H1 (cell line): ENCODE results near the gene ALPI. TPM values are rescaled to one million over a fixed set of nuclear protein-coding genes. Genes with fewer than 3 reads are reported as not detected.
A peak's percentile ranks its signal among the peaks of the same experiment; 100 is the strongest.

Experiments
- BACH1 ChIP-seq: IDR thresholded peaks from 2 replicates; pipeline ENCODE4 v1.6.1; 2012; ENCODE audit warnings: low read length, improper control_type of control experiment
- MAFK ChIP-seq: IDR thresholded peaks from 2 replicates; pipeline ENCODE4 v1.6.1; 2012; ENCODE audit warnings: low read depth, mild to moderate bottlenecking, improper control_type of control experiment, low read length
- RBBP5 ChIP-seq: IDR thresholded peaks from 2 replicates; pipeline ENCODE4 v1.7.1; 2012; ENCODE audit warnings: low read depth, mild to moderate bottlenecking, inconsistent platforms, low read length, moderate library complexity, borderline replicate concordance
- SRF ChIP-seq: IDR thresholded peaks from 2 replicates; pipeline ENCODE4 v1.6.1; 2011; ENCODE audit warnings: mild to moderate bottlenecking, low read depth, low read length, moderate library complexity
- polyA plus RNA-seq, 7 experiments: library from polyadenylated mRNA; depleted of rRNA in 3 of 7; stranded (reverse) in 5 of 7; unstranded in 2 of 7; fragments of >200 nt in 5 of 7; fragments of 200-250 nt in 2 of 7; gene quantifications; 1 replicate in 5 of 7; 2 replicates in 1 of 7; 4 replicates in 1 of 7; pipeline versions ENCODE4 v1.2.1 to v1.2.3, GENCODE V29; 2011 to 2013; ENCODE audit warnings: missing spikeins in 2 of 7, mixed read lengths in 2 of 7
- total RNA-seq: library from RNA; stranded (reverse); fragmentation: NEBNext Ultra II Directional; extraction: Animal tissue kit (Norgen Biotek cat#: 25700); gene quantifications from 2 replicates; pipeline ENCODE4 v1.2.1, GENCODE V29; 2021
- TF ChIP-seq, protein P1 (sequence below): IDR thresholded peaks from 2 replicates; pipeline ENCODE4 v1.6.1; 2012; ENCODE audit warnings: inconsistent platforms
- TF ChIP-seq, protein P2 (sequence below), 3 experiments: IDR thresholded peaks; 1 replicate in 2 of 3; 2 replicates in 1 of 3; pipeline versions ENCODE4 v1.5.1 to v1.6.1; 2011; ENCODE audit warnings: low read length in 3 of 3, mild to moderate bottlenecking in 3 of 3, inconsistent platforms in 2 of 3, low read depth in 1 of 3, moderate library complexity in 1 of 3; ENCODE audit not compliant: insufficient read depth in 1 of 3; ENCODE audit errors: control extremely low read depth in 1 of 3
- TF ChIP-seq, protein P3 (sequence below): fragments of 300-600 bp; sonication (generic); IDR thresholded peaks from 2 replicates; pipeline ENCODE4 v1.7.1; 2012; ENCODE audit warnings: low read length, moderate library complexity, mild to moderate bottlenecking, inconsistent platforms; ENCODE audit not compliant: insufficient replicate concordance

ALPI gene
- total and polyA plus RNA-seq, 2 of the 8 experiments (the other 6 are each of a cell fraction or from before 2014, with no cell fraction given), result not detected

DNA sequence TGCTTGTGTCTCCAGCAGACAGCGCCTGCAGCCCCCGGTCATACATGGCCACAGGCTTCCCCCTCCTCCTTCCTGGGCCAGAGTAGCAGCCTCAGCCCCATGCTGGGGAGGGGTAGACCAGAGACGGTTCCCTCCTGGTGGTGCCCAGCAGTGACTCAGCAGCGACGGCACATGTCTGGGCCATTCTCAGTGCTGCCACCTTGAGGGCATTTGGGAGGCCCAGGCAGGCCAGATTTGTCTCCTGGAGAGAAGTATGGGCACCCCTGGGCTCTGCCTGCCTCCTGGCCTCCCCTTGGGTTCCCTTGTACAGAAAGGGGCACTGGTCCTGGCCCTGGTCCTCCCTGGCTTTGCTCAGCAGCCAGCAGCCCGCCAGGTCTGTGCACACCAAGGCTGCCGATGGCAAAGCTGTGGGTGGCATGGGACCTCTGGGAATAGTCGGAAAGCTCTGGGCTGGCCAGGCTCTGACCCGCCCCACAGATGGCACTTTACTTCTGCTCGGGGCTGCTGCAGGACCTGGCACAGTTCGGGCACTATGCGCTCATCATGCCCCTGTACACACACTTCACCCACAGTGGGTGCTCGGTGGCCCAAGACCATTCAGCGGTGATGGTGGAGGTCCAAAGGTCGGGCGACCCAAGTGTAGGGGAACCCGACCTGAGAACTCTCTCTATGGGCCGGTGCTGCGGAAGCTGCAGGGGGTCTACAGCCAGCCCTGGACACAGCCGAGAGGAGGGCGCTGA is 11.4 kb upstream of the ALPI start (continued):
- TF ChIP-seq MAFK (peak; percentile 91; the same call in 1 of the 2 replicates), BACH1 (peak; percentile 94), SRF (no peak), RBBP5 (no peak)
- TF ChIP-seq, protein P1, sequence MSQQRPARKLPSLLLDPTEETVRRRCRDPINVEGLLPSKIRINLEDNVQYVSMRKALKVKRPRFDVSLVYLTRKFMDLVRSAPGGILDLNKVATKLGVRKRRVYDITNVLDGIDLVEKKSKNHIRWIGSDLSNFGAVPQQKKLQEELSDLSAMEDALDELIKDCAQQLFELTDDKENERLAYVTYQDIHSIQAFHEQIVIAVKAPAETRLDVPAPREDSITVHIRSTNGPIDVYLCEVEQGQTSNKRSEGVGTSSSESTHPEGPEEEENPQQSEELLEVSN, result peak; percentile 67
- TF ChIP-seq, protein P2, sequence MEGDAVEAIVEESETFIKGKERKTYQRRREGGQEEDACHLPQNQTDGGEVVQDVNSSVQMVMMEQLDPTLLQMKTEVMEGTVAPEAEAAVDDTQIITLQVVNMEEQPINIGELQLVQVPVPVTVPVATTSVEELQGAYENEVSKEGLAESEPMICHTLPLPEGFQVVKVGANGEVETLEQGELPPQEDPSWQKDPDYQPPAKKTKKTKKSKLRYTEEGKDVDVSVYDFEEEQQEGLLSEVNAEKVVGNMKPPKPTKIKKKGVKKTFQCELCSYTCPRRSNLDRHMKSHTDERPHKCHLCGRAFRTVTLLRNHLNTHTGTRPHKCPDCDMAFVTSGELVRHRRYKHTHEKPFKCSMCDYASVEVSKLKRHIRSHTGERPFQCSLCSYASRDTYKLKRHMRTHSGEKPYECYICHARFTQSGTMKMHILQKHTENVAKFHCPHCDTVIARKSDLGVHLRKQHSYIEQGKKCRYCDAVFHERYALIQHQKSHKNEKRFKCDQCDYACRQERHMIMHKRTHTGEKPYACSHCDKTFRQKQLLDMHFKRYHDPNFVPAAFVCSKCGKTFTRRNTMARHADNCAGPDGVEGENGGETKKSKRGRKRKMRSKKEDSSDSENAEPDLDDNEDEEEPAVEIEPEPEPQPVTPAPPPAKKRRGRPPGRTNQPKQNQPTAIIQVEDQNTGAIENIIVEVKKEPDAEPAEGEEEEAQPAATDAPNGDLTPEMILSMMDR (IDR thresholded peaks at IDR 0.05; ENCODE audit: control extremely low read depth in 1 of 3, insufficient read depth in 1 of 3, low read depth in 1 of 3, low read length in 3 of 3), result peak; percentile 70 to 88 (median 80)
- TF ChIP-seq, protein P3, sequence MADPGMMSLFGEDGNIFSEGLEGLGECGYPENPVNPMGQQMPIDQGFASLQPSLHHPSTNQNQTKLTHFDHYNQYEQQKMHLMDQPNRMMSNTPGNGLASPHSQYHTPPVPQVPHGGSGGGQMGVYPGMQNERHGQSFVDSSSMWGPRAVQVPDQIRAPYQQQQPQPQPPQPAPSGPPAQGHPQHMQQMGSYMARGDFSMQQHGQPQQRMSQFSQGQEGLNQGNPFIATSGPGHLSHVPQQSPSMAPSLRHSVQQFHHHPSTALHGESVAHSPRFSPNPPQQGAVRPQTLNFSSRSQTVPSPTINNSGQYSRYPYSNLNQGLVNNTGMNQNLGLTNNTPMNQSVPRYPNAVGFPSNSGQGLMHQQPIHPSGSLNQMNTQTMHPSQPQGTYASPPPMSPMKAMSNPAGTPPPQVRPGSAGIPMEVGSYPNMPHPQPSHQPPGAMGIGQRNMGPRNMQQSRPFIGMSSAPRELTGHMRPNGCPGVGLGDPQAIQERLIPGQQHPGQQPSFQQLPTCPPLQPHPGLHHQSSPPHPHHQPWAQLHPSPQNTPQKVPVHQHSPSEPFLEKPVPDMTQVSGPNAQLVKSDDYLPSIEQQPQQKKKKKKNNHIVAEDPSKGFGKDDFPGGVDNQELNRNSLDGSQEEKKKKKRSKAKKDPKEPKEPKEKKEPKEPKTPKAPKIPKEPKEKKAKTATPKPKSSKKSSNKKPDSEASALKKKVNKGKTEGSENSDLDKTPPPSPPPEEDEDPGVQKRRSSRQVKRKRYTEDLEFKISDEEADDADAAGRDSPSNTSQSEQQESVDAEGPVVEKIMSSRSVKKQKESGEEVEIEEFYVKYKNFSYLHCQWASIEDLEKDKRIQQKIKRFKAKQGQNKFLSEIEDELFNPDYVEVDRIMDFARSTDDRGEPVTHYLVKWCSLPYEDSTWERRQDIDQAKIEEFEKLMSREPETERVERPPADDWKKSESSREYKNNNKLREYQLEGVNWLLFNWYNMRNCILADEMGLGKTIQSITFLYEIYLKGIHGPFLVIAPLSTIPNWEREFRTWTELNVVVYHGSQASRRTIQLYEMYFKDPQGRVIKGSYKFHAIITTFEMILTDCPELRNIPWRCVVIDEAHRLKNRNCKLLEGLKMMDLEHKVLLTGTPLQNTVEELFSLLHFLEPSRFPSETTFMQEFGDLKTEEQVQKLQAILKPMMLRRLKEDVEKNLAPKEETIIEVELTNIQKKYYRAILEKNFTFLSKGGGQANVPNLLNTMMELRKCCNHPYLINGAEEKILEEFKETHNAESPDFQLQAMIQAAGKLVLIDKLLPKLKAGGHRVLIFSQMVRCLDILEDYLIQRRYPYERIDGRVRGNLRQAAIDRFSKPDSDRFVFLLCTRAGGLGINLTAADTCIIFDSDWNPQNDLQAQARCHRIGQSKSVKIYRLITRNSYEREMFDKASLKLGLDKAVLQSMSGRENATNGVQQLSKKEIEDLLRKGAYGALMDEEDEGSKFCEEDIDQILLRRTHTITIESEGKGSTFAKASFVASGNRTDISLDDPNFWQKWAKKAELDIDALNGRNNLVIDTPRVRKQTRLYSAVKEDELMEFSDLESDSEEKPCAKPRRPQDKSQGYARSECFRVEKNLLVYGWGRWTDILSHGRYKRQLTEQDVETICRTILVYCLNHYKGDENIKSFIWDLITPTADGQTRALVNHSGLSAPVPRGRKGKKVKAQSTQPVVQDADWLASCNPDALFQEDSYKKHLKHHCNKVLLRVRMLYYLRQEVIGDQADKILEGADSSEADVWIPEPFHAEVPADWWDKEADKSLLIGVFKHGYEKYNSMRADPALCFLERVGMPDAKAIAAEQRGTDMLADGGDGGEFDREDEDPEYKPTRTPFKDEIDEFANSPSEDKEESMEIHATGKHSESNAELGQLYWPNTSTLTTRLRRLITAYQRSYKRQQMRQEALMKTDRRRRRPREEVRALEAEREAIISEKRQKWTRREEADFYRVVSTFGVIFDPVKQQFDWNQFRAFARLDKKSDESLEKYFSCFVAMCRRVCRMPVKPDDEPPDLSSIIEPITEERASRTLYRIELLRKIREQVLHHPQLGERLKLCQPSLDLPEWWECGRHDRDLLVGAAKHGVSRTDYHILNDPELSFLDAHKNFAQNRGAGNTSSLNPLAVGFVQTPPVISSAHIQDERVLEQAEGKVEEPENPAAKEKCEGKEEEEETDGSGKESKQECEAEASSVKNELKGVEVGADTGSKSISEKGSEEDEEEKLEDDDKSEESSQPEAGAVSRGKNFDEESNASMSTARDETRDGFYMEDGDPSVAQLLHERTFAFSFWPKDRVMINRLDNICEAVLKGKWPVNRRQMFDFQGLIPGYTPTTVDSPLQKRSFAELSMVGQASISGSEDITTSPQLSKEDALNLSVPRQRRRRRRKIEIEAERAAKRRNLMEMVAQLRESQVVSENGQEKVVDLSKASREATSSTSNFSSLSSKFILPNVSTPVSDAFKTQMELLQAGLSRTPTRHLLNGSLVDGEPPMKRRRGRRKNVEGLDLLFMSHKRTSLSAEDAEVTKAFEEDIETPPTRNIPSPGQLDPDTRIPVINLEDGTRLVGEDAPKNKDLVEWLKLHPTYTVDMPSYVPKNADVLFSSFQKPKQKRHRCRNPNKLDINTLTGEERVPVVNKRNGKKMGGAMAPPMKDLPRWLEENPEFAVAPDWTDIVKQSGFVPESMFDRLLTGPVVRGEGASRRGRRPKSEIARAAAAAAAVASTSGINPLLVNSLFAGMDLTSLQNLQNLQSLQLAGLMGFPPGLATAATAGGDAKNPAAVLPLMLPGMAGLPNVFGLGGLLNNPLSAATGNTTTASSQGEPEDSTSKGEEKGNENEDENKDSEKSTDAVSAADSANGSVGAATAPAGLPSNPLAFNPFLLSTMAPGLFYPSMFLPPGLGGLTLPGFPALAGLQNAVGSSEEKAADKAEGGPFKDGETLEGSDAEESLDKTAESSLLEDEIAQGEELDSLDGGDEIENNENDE, result no peak
